Measurements from ENCODE around the gene PCDHGB3. TPM values are rescaled to one million over a fixed set of nuclear protein-coding genes. Genes with fewer than 3 reads are reported as not detected.
A peak's percentile ranks its signal among the peaks of the same experiment; 100 is the strongest.
"Not testable (repeated sequence)": the region's sequence is repeated elsewhere in the genome, so short reads cannot be mapped to it uniquely, and the experiment has no call there.

The PCDHGB3 gene
- total RNA-seq, 3 donors from 2014 or later, result 0.10 to 0.19 (median 0.13) TPM

- Mint-ChIP-seq H3K27me3 (ENCODE audit: low read depth) (peaks cover 79% of the 10 kb centered on the region), H3K9me3 (peaks cover 21% of the 10 kb centered on the region), H3K36me3 (ENCODE audit: insufficient read depth) (peaks cover 16% of the 10 kb centered on the region), H3K4me1 (ENCODE audit: low read depth) (peaks cover 16% of the 10 kb centered on the region)
- H3K4me3 Mint-ChIP-seq, DNase-seq, ATAC-seq: not testable (repeated sequence)
These were observed 44.7 kb downstream of the PCDHGB3 start for GRCh38 chr5:141414548-141415274.

GRCh38 chr5:141415275-141415618, 45.2 kb downstream of the PCDHGB3 start:
- H3K4me1 Mint-ChIP-seq (ENCODE audit: low read depth), result peaks cover 16% of the 10 kb centered on the region
- H3K4me3 Mint-ChIP-seq, result peak overlapping the region; percentile 24
- H3K9me3 Mint-ChIP-seq, result peaks cover 22% of the 10 kb centered on the region
- ATAC-seq, DNase-seq: not testable (repeated sequence)
- H3K36me3 Mint-ChIP-seq (ENCODE audit: insufficient read depth), result peaks cover 17% of the 10 kb centered on the region
- peaks cover 78% of the 10 kb centered on the region for H3K27me3 Mint-ChIP-seq (ENCODE audit: low read depth)

GRCh38 chr5:141417494-141418172, 47.6 kb downstream of the PCDHGB3 start, which contains the start of gene PCDHGB7:
TSS of gene PCDHGB7 (plus strand) at chr5:141417677. CDS start at chr5:141417860, 183 bp downstream.
- Mint-ChIP-seq H3K27me3 (ENCODE audit: low read depth) (peaks cover 88% of the 10 kb centered on the region), H3K9me3 (peaks cover 31% of the 10 kb centered on the region), H3K36me3 (ENCODE audit: insufficient read depth) (peaks cover 18% of the 10 kb centered on the region), H3K4me3 (peak within 1 kb of the TSS; percentile 66), H3K4me1 (ENCODE audit: low read depth) (peaks cover 16% of the 10 kb centered on the region)
- not testable (repeated sequence) for DNase-seq
- ATAC-seq, result peak; percentile 64 to 72

GRCh38 chr5:141419074-141419880, 49.2 kb downstream of the PCDHGB3 start:
- H3K36me3 Mint-ChIP-seq (ENCODE audit: insufficient read depth), result peaks cover 15% of the 10 kb centered on the region
- H3K27me3 Mint-ChIP-seq (ENCODE audit: low read depth), result peaks cover 81% of the 10 kb centered on the region
- no peak for DNase-seq
- no peak overlapping the region for H3K4me3 Mint-ChIP-seq
- ATAC-seq, result no peak
- peaks cover 35% of the 10 kb centered on the region for H3K9me3 Mint-ChIP-seq
- H3K4me1 Mint-ChIP-seq (ENCODE audit: low read depth), result peaks cover 8% of the 10 kb centered on the region

- Mint-ChIP-seq H3K4me3 (peak within 1 kb of the TSS; percentile 71), H3K4me1 (ENCODE audit: low read depth) (peaks cover 4% of the 10 kb centered on the region), H3K9me3 (peaks cover 31% of the 10 kb centered on the region), H3K27me3 (ENCODE audit: low read depth) (peaks cover 77% of the 10 kb centered on the region), H3K36me3 (ENCODE audit: insufficient read depth) (peaks cover 14% of the 10 kb centered on the region)
- ATAC-seq (peak; percentile 50 to 54), DNase-seq (no peak)
These were observed 50.9 kb downstream of the PCDHGB3 start, which contains the start of gene PCDHGA11 for GRCh38 chr5:141420855-141421488. TSS of gene PCDHGA11 (plus strand) at chr5:141421051. CDS start at chr5:141421228, 177 bp downstream.

- H3K9me3 Mint-ChIP-seq, result peaks cover 31% of the 10 kb centered on the region
- ATAC-seq (no peak), DNase-seq (no peak)
- H3K4me1 Mint-ChIP-seq (ENCODE audit: low read depth), result peaks cover 4% of the 10 kb centered on the region
- peaks cover 78% of the 10 kb centered on the region for H3K27me3 Mint-ChIP-seq (ENCODE audit: low read depth)
- H3K36me3 Mint-ChIP-seq (ENCODE audit: insufficient read depth), result peaks cover 14% of the 10 kb centered on the region
- peak overlapping the region; percentile 71 for H3K4me3 Mint-ChIP-seq
These were observed 51.4 kb downstream of the PCDHGB3 start for GRCh38 chr5:141421489-141421855.

Other genes with a start within 250 kb of the PCDHGB3 start
- not detected for gene PCDHB4, start 248.4 kb upstream of the PCDHGB3 start, total RNA-seq
- gene PCDHB5, start 235.0 kb upstream of the PCDHGB3 start, total RNA-seq, result under 1 TPM in 2 of 3 donors, not detected in 1; 0.13 to 0.16 TPM
- gene PCDHB6, start 220.2 kb upstream of the PCDHGB3 start, total RNA-seq, result under 1 TPM in 1 of 3 donors, not detected in 2; 0.05 TPM
- not detected for gene PCDHB7, start 197.6 kb upstream of the PCDHGB3 start, total RNA-seq
- gene PCDHB8, start 192.5 kb upstream of the PCDHGB3 start, total RNA-seq, result not detected
- not detected for gene PCDHB16, start 187.9 kb upstream of the PCDHGB3 start, total RNA-seq
- not detected for gene PCDHB9, start 183.1 kb upstream of the PCDHGB3 start, total RNA-seq
- under 1 TPM in 1 of 3 donors, not detected in 2; 0.08 TPM for gene PCDHB10, start 177.9 kb upstream of the PCDHGB3 start, total RNA-seq
- not detected for gene PCDHB11, start 170.6 kb upstream of the PCDHGB3 start, total RNA-seq
- gene PCDHB12, start 161.5 kb upstream of the PCDHGB3 start, total RNA-seq, result not detected
- gene PCDHB13, start 156.3 kb upstream of the PCDHGB3 start, total RNA-seq, result under 1 TPM; 0.08 to 0.16 (median 0.10) TPM
- under 1 TPM in 2 of 3 donors, not detected in 1; 0.08 TPM for gene PCDHB14, start 146.9 kb upstream of the PCDHGB3 start, total RNA-seq
- under 1 TPM in 1 of 3 donors, not detected in 2; 0.08 TPM for gene PCDHB15, start 124.8 kb upstream of the PCDHGB3 start, total RNA-seq
- gene SLC25A2, start 66.2 kb upstream of the PCDHGB3 start, total RNA-seq, result under 1 TPM in 1 of 3 donors, not detected in 2; 0.18 TPM
- gene TAF7, start 49.5 kb upstream of the PCDHGB3 start, total RNA-seq, result 10 to 100 TPM; 64.8 to 73.8 (median 70.4) TPM
- under 1 TPM; 0.05 to 0.11 (median 0.11) TPM for gene PCDHGA1, start 39.7 kb upstream of the PCDHGB3 start, total RNA-seq
- gene PCDHGA2, start 31.5 kb upstream of the PCDHGB3 start, total RNA-seq, result under 1 TPM in 1 of 3 donors, not detected in 2; 0.05 TPM
- gene PCDHGA3, start 26.4 kb upstream of the PCDHGB3 start, total RNA-seq, result not detected
- gene PCDHGB1, start 20.1 kb upstream of the PCDHGB3 start, total RNA-seq, result under 1 TPM in 1 of 3 donors, not detected in 2; 0.13 TPM
- gene PCDHGA4, start 15.2 kb upstream of the PCDHGB3 start, total RNA-seq, result under 1 TPM; 0.08 to 0.30 (median 0.08) TPM
- under 1 TPM; 0.13 to 0.43 (median 0.40) TPM for gene PCDHGB2, start 10.2 kb upstream of the PCDHGB3 start, total RNA-seq
- gene PCDHGA5, start 6.1 kb upstream of the PCDHGB3 start, total RNA-seq, result under 1 TPM; 0.05 to 0.13 (median 0.08) TPM
- gene PCDHGA6, start 3.6 kb downstream of the PCDHGB3 start, total RNA-seq, result under 1 TPM; 0.13 to 0.27 (median 0.18) TPM
- under 1 TPM in 2 of 3 donors, not detected in 1; 0.08 to 0.11 TPM for gene PCDHGA7, start 12.5 kb downstream of the PCDHGB3 start, total RNA-seq
- under 1 TPM; 0.08 to 0.22 (median 0.20) TPM for gene PCDHGB4, start 17.5 kb downstream of the PCDHGB3 start, total RNA-seq
- not detected for gene PCDHGA8, start 22.4 kb downstream of the PCDHGB3 start, total RNA-seq
- gene PCDHGB5, start 27.7 kb downstream of the PCDHGB3 start, total RNA-seq, result under 1 TPM; 0.26 to 0.91 (median 0.27) TPM
- under 1 TPM; 0.13 to 0.18 (median 0.16) TPM for gene PCDHGA9, start 32.5 kb downstream of the PCDHGB3 start, total RNA-seq
- under 1 TPM; 0.08 to 0.22 (median 0.18) TPM for gene PCDHGB6, start 37.8 kb downstream of the PCDHGB3 start, total RNA-seq
- under 1 TPM; 0.25 to 0.68 (median 0.40) TPM for gene PCDHGA10, start 42.7 kb downstream of the PCDHGB3 start, total RNA-seq
- gene PCDHGB7, start 47.4 kb downstream of the PCDHGB3 start, total RNA-seq, result under 1 TPM in 1 of 3 donors, not detected in 2; 0.15 TPM
- gene PCDHGA11, start 50.8 kb downstream of the PCDHGB3 start, total RNA-seq, result under 1 TPM; 0.05 to 0.13 (median 0.05) TPM
- under 1 TPM; 0.11 to 0.24 (median 0.20) TPM for gene PCDHGA12, start 60.3 kb downstream of the PCDHGB3 start, total RNA-seq
- gene PCDHGC3, start 105.7 kb downstream of the PCDHGB3 start, total RNA-seq, result under 1 TPM; 0.22 to 0.55 (median 0.48) TPM
- not detected for gene PCDHGC4, start 114.8 kb downstream of the PCDHGB3 start, total RNA-seq
- not detected for gene PCDHGC5, start 118.8 kb downstream of the PCDHGB3 start, total RNA-seq
- gene DIAPH1, start 248.8 kb downstream of the PCDHGB3 start, total RNA-seq, result 100 to 1,000 TPM; 243 to 289 (median 269) TPM

Data from activated T-cell treated with anti-CD3 and anti-CD28 coated beads, Interleukin-2, amount 50 U/mL, for 4 hours (primary cell).